ENCODE measurements around the gene PDZRN3.

Gene PDZRN3

GRCh38 chr3:73419942-73420341 lies 204.8 kb downstream of the PDZRN3 start:
- DNase-seq (ENCODE audit: low read depth), result no peak
- H3K4me3 ChIP-seq (ENCODE audit: low read length), result peak overlapping the region; percentile 21; the same call in 1 of the 2 replicates
- no peak for TF ChIP-seq CTCF (conservative IDR thresholded peaks at IDR 0.05; ENCODE audit: low read length)

GRCh38 chr3:73419179-73419803 lies 205.4 kb downstream of the PDZRN3 start:
- TF ChIP-seq CTCF (conservative IDR thresholded peaks at IDR 0.05; ENCODE audit: low read length), result peak; percentile 54
- H3K4me3 ChIP-seq (ENCODE audit: low read length), result peak overlapping the region; percentile 21
- peak; percentile 79 for DNase-seq (ENCODE audit: low read depth)

GRCh38 chr3:73418681-73419080 lies 206.1 kb downstream of the PDZRN3 start:
- H3K4me3 ChIP-seq (ENCODE audit: low read length), result no peak overlapping the region
- no peak for TF ChIP-seq CTCF (conservative IDR thresholded peaks at IDR 0.05; ENCODE audit: low read length)
- DNase-seq (ENCODE audit: low read depth), result no peak

- no peak for TF ChIP-seq CTCF (conservative IDR thresholded peaks at IDR 0.05; ENCODE audit: low read length)
- no peak for DNase-seq (ENCODE audit: low read depth)
Observed at GRCh38 chr3:73415118-73415517, 209.6 kb downstream of the PDZRN3 start.

GRCh38 chr3:73413619-73414018 lies 211.1 kb downstream of the PDZRN3 start:
- DNase-seq (ENCODE audit: low read depth), result no peak
- TF ChIP-seq CTCF (conservative IDR thresholded peaks at IDR 0.05; ENCODE audit: low read length), result no peak
- H3K4me3 ChIP-seq (ENCODE audit: low read length), result no peak overlapping the region

More at GRCh38 chr3:73415118-73415517, 209.6 kb downstream of the PDZRN3 start:
- H3K4me3 ChIP-seq (ENCODE audit: low read length), result no peak overlapping the region

- TF ChIP-seq CTCF (conservative IDR thresholded peaks at IDR 0.05; ENCODE audit: low read length), result no peak
- no peak overlapping the region for H3K4me3 ChIP-seq (ENCODE audit: low read length)
- no peak for DNase-seq (ENCODE audit: low read depth)
Observed at GRCh38 chr3:73411993-73412392, 212.7 kb downstream of the PDZRN3 start.

GRCh38 chr3:73411545-73411944 lies 213.2 kb downstream of the PDZRN3 start:
- TF ChIP-seq CTCF (conservative IDR thresholded peaks at IDR 0.05; ENCODE audit: low read length), result no peak
- no peak for DNase-seq (ENCODE audit: low read depth)
- no peak overlapping the region for H3K4me3 ChIP-seq (ENCODE audit: low read length)

All from AG10803 (cell line).